ENCODE measurements around the gene CYB5A. TPM values are rescaled to one million over a fixed set of nuclear protein-coding genes. Genes with fewer than 3 reads are reported as not detected.
A peak's percentile ranks its signal among the peaks of the same experiment; 100 is the strongest.

The CYB5A gene
- total RNA-seq, 1 experiment from 2014 or later, result 130 TPM

GRCh38 chr18:74316257-74317170 lies 24.8 kb upstream of the CYB5A start:
- no peaks in the 10 kb centered on the region for H3F3A ChIP-seq (ENCODE audit: low read length, unreplicated experiment)
- H2AFZ ChIP-seq (ENCODE audit: low read length), result peak overlapping the region; percentile 38; the same call in 1 of the 2 replicates
- H3K79me2 ChIP-seq (ENCODE audit: low read length), result no peaks in the 10 kb centered on the region
- no peak overlapping the region for H3K9ac ChIP-seq (ENCODE audit: low read length)
- H3K9me3 ChIP-seq (ENCODE audit: low read length), result 0 out of 2 replicates have a peak, but pooled peaks cover 10% of the 10 kb centered on the region
- no peaks in the 10 kb centered on the region for H3K36me3 ChIP-seq (ENCODE audit: low read depth, low read length)
- peaks cover 23% of the 10 kb centered on the region for H3K4me1 ChIP-seq (ENCODE audit: insufficient read depth, low read length)
- POLR2A ChIA-PET (ENCODE audit: unreplicated experiment), result no interaction called here
- no peaks in the 10 kb centered on the region for H3K27me3 ChIP-seq (ENCODE audit: low read length)
- no TSS peak for BruUV-seq (replicated peaks)
- peak overlapping the region; percentile 73 for H3K4me2 ChIP-seq (ENCODE audit: low read length)
- H4K20me1 ChIP-seq (ENCODE audit: low read length), result no peaks in the 10 kb centered on the region
- intact Hi-C loops (cut with micrococcal nuclease), result loop anchor here (2.0 kb wide), 1 partner anchor 26 kb away; the partner anchor contains the start of gene CYB5A
- CTCF ChIA-PET, result interaction anchor here (1.0 kb wide), 1 partner anchor 25 kb away, joined by 5 read pairs; the partner anchor contains the start of gene CYB5A
- no peaks in the 10 kb centered on the region for H3K9me2 ChIP-seq (replicated peaks; ENCODE audit: low read length)
- H3K27ac ChIP-seq (ENCODE audit: low read length), result peak overlapping the region; percentile 26; the same call in 1 of the 2 replicates
- peak; percentile 95 for DNase-seq
- ATAC-seq, result peak; percentile 95
- peak overlapping the region; percentile 24; the same call in 1 of the 2 replicates for H3K4me3 ChIP-seq (ENCODE audit: low read length)
- TF ChIP-seq EZH2 (IDR thresholded peaks at IDR 0.05; ENCODE audit: low read length, unreplicated experiment) (no peak), EZH2phosphoT487 (IDR thresholded peaks at IDR 0.05; ENCODE audit: borderline replicate concordance, low read length) (no peak), CTCF (conservative IDR thresholded peaks at IDR 0.05; ENCODE audit: low read depth, low read length) (no peak)

GRCh38 chr18:74315464-74316256 lies 23.9 kb upstream of the CYB5A start, which contains the start of gene C18orf63:
Gene C18orf63, plus strand, starts transcription at chr18:74315839. Its CDS starts 2,027 bp downstream, at chr18:74317866.
- Histone ChIP-seq H3K4me1 (ENCODE audit: insufficient read depth, low read length) (peaks cover 23% of the 10 kb centered on the region), H4K20me1 (ENCODE audit: low read length) (no peaks in the 10 kb centered on the region), H3K27ac (ENCODE audit: low read length) (peak within 1 kb of the TSS; percentile 26; the same call in 1 of the 2 replicates), H3K9me2 (replicated peaks; ENCODE audit: low read length) (no peaks in the 10 kb centered on the region), H3K4me2 (ENCODE audit: low read length) (peak within 1 kb of the TSS; percentile 73), H3K36me3 (ENCODE audit: low read depth, low read length) (no peaks in the 10 kb centered on the region), H3F3A (ENCODE audit: low read length, unreplicated experiment) (no peaks in the 10 kb centered on the region), H3K9me3 (ENCODE audit: low read length) (0 out of 2 replicates have a peak, but pooled peaks cover 10% of the 10 kb centered on the region), H2AFZ (ENCODE audit: low read length) (peak within 1 kb of the TSS; percentile 38; the same call in 1 of the 2 replicates), H3K4me3 (ENCODE audit: low read length) (peak within 1 kb of the TSS; percentile 24; the same call in 1 of the 2 replicates), H3K27me3 (ENCODE audit: low read length) (no peaks in the 10 kb centered on the region), H3K9ac (ENCODE audit: low read length) (no peak within 1 kb of the TSS), H3K79me2 (ENCODE audit: low read length) (no peaks in the 10 kb centered on the region)
- TF ChIP-seq EZH2phosphoT487 (IDR thresholded peaks at IDR 0.05; ENCODE audit: borderline replicate concordance, low read length) (no peak), EZH2 (IDR thresholded peaks at IDR 0.05; ENCODE audit: low read length, unreplicated experiment) (no peak), CTCF (conservative IDR thresholded peaks at IDR 0.05; ENCODE audit: low read depth, low read length) (no peak)
- BruUV-seq (replicated peaks), result no TSS peak
- no peak for DNase-seq
- intact Hi-C loops (cut with micrococcal nuclease), result loop anchor here (2.0 kb wide), 1 partner anchor 25 kb away; the partner anchor contains the start of gene CYB5A
- CTCF ChIA-PET, result interaction anchor here (1.0 kb wide), 1 partner anchor 24 kb away, joined by 5 read pairs; the partner anchor contains the start of gene CYB5A
- ATAC-seq, result no peak
- POLR2A ChIA-PET (ENCODE audit: unreplicated experiment), result no interaction called here
